Endothelial cell of umbilical vein (primary cell): ENCODE measurements around the gene RAB7A. TPM values are rescaled to one million over a fixed set of nuclear protein-coding genes. Genes with fewer than 3 reads are reported as not detected.

Experiments used
- BruUV-seq: library from RNA; stranded (reverse); fragments of 400-500 nt; replicated peaks from 2 replicates; lab custom pipeline; 2021; lab: Mats Ljungman, UMichigan
- CTCF ChIA-PET: fragments of 300-600, 350-600 bp; sonication (Branson Sonifier 250); formaldehyde crosslinking; loops from one replicate; lab custom pipeline; 2021; ENCODE audit warnings: antibody characterized with exemption, inconsistent platforms; lab: Charles Lee
- POLR2A ChIA-PET: fragments of 300-600, 350-600 bp; sonication (Branson Sonifier 250); formaldehyde crosslinking; loops from one replicate; lab custom pipeline; 2021; ENCODE audit warnings: antibody characterized with exemption, inconsistent platforms; lab: Charles Lee
- DNase-seq: peaks from one replicate; pipeline ENCODE4 v3.0.0-alpha.2; 2011; ENCODE audit warnings: low read depth, low spot score
- FAIRE-seq: peaks from 2 replicates; lab custom pipeline; 2011; peaks lifted over from hg19 to GRCh38; lab: Jason Lieb, UNC
- H2AFZ ChIP-seq: 2 replicates; pipeline ENCODE4 v1.6.0; 2012; ENCODE audit warnings: low read depth, low read length, control low read depth, inconsistent platforms
- H3K27ac ChIP-seq: 2 replicates; pipeline ENCODE4 v1.5.1; 2011; ENCODE audit warnings: low read depth, mild to moderate bottlenecking, control low read depth, low read length, moderate library complexity; ENCODE audit not compliant: insufficient read depth
- H3K27me3 ChIP-seq, 2 experiments: 2 replicates each; pipeline versions ENCODE4 v1.6.0 to v1.6.1; 2011; ENCODE audit warnings: low read length in 2 of 2, mixed read lengths in 1 of 2; ENCODE audit not compliant: control insufficient read depth in 2 of 2, insufficient read depth in 2 of 2
- H3K36me3 ChIP-seq, 2 experiments: 2 replicates in 1 of 2; 3 replicates in 1 of 2; pipeline ENCODE4 v1.5.1; 2011; ENCODE audit warnings: low read length in 2 of 2, mild to moderate bottlenecking in 1 of 2, moderate library complexity in 1 of 2; ENCODE audit not compliant: control insufficient read depth in 2 of 2, insufficient read depth in 2 of 2; ENCODE audit errors: extremely low read depth in 1 of 2
- H3K4me1 ChIP-seq: 3 replicates; pipeline ENCODE4 v1.5.1; 2011; ENCODE audit warnings: mild to moderate bottlenecking, low read length; ENCODE audit not compliant: control insufficient read depth, insufficient read depth; ENCODE audit errors: extremely low read depth
- H3K4me2 ChIP-seq: 2 replicates; pipeline ENCODE4 v1.6.1; 2011; ENCODE audit warnings: low read length, control low read depth, mixed read lengths; ENCODE audit not compliant: insufficient read depth
- H3K4me3 ChIP-seq, 3 experiments: fragments of 200-600 bp in 1 of 3; sonication (generic), shearing (Covaris generic) in 1 of 3; replicated peaks in 1 of 3; 2 replicates each; pipeline ENCODE4 v1.5.1; 2011 to 2016; ENCODE audit warnings: control low read depth in 3 of 3, low read length in 3 of 3, mild to moderate bottlenecking in 2 of 3, inconsistent platforms in 1 of 3, low read depth in 1 of 3, moderate library complexity in 1 of 3; ENCODE audit not compliant: insufficient read depth in 1 of 3
- H3K79me2 ChIP-seq: 2 replicates; pipeline ENCODE4 v1.6.0; 2012; ENCODE audit warnings: low read length, inconsistent platforms; ENCODE audit not compliant: control insufficient read depth, insufficient read depth
- H3K9ac ChIP-seq: replicated peaks from 2 replicates; pipeline ENCODE3; 2011; ENCODE audit warnings: low read length, control low read depth; ENCODE audit not compliant: insufficient read depth; ENCODE audit errors: extremely low read depth
- H3K9me1 ChIP-seq: replicated peaks from 3 replicates; pipeline ENCODE4 v1.6.0; 2011; ENCODE audit warnings: mild to moderate bottlenecking, low read length; ENCODE audit not compliant: control insufficient read depth, insufficient read depth; ENCODE audit errors: extremely low read depth
- H3K9me3 ChIP-seq: replicated peaks from 2 replicates; pipeline ENCODE4 v1.5.1; 2012; ENCODE audit warnings: low read length, inconsistent platforms; ENCODE audit not compliant: control insufficient read depth, insufficient read depth
- H4K20me1 ChIP-seq: replicated peaks from 2 replicates; pipeline ENCODE3; 2011; ENCODE audit warnings: mild to moderate bottlenecking, low read length; ENCODE audit not compliant: control insufficient read depth, insufficient read depth; ENCODE audit errors: extremely low read depth
- EZH2 ChIP-seq: IDR thresholded peaks from 2 replicates; pipeline ENCODE4 v1.6.1; 2012; ENCODE audit warnings: borderline replicate concordance, low read depth, mild to moderate bottlenecking, moderate library complexity, low read length, inconsistent platforms; ENCODE audit not compliant: severe bottlenecking
- FOS ChIP-seq: IDR thresholded peaks from 2 replicates; pipeline ENCODE4 v1.6.1; 2011; ENCODE audit warnings: mild to moderate bottlenecking, low read length, moderate library complexity, borderline replicate concordance; ENCODE audit not compliant: insufficient read depth
- GATA2 ChIP-seq: IDR thresholded peaks from 2 replicates; pipeline ENCODE4 v1.7.0; 2011; ENCODE audit warnings: low read depth, mild to moderate bottlenecking, moderate library complexity, mixed read lengths, low read length; ENCODE audit not compliant: insufficient read length, insufficient read depth
- JUN ChIP-seq: IDR thresholded peaks from 2 replicates; pipeline ENCODE4 v1.6.1; 2011; ENCODE audit warnings: borderline replicate concordance, low read depth; ENCODE audit not compliant: insufficient read length, insufficient read depth
- MYC ChIP-seq: IDR thresholded peaks from one replicate; pipeline ENCODE4 v1.6.1; 2011; ENCODE audit warnings: mild to moderate bottlenecking, low read depth, low read length
- POLR2A ChIP-seq: IDR thresholded peaks from 2 replicates; pipeline ENCODE4 v1.6.1; 2012; ENCODE audit warnings: low read depth, mild to moderate bottlenecking, control low read depth, low read length
- POLR2AphosphoS5 ChIP-seq: IDR thresholded peaks from 2 replicates; pipeline ENCODE4 v1.6.1; 2012; ENCODE audit warnings: low read depth, mild to moderate bottlenecking, control low read depth, low read length, moderate library complexity; ENCODE audit not compliant: insufficient read depth
- dilution Hi-C: fragments of 300-500 bp; cut with MboI; formaldehyde crosslinking; loops from one replicate; pipeline ENCODE4 v1.15.0; 2019; ENCODE audit warnings: low sequenced_read_pairs; ENCODE audit not compliant: extremely low pct_ligation_motif_present
- intact Hi-C: fragments of 100-400 bp; cut with micrococcal nuclease; formaldehyde crosslinking; loops from one replicate; pipeline ENCODE4 v1.10.0; 2022
- polyA plus RNA-seq, 4 experiments: library from polyadenylated mRNA; depleted of rRNA in 3 of 4; stranded (reverse) in 3 of 4; unstranded in 1 of 4; fragments of >200 nt; gene quantifications; 2 replicates each; pipeline versions ENCODE4 v1.2.1 to v1.2.3, GENCODE V29; 2011 to 2012; ENCODE audit warnings: missing spikeins in 1 of 4
- total RNA-seq: library from RNA; stranded (reverse); gene quantifications from 2 replicates; pipeline ENCODE4 v1.2.3, GENCODE V29; 2021
- TF ChIP-seq, protein P1 (sequence below): IDR thresholded peaks from 2 replicates; pipeline ENCODE4 v1.6.1; 2011; ENCODE audit not compliant: insufficient read depth, insufficient read length
- TF ChIP-seq, protein P2 (sequence below), 2 donors: IDR thresholded peaks; 1 replicate in 1 of 2; 2 replicates in 1 of 2; pipeline ENCODE4 v1.5.1; 2011; ENCODE audit warnings: low read length in 2 of 2, mild to moderate bottlenecking in 2 of 2, moderate library complexity in 2 of 2, control low read depth in 1 of 2, inconsistent platforms in 1 of 2, low read depth in 1 of 2; ENCODE audit not compliant: insufficient read depth in 1 of 2; ENCODE audit errors: extremely low read depth in 1 of 2

The RAB7A gene
- total and polyA plus RNA-seq, 2 donors (not counting 3 experiments of a cell fraction or from before 2014, with no cell fraction given): 243 to 262 TPM

DNA sequence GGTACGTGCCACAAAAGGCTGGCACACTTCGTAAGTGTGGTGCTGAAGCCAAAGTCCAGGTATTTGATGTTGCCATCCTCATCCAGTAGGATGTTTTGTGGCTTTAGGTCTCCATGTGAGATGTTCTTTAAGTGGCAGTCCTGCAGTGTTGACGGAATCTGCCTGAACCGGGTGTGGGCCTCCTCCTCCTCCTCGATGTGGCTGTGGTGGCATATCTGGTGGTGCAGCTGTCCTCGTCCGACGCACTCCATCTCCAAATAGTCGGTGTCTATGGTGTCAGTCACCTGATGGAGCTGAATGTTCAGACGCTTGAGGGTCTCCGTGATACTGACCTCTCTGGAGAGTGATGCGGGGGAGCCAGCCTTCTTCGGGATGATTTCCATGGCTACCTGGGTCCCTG is 123.0 kb downstream of the RAB7A start:
- Histone ChIP-seq H3K36me3 (no peaks in the 10 kb centered on the region), H3K27ac (no peak overlapping the region), H2AFZ (no peak overlapping the region), H3K79me2 (no peaks in the 10 kb centered on the region), H3K27me3 (no peaks in the 10 kb centered on the region), H3K4me2 (no peak overlapping the region), H3K4me3 (no peak overlapping the region), H3K4me1 (peaks cover 4% of the 10 kb centered on the region), H3K9me3 (no peaks in the 10 kb centered on the region), H3K9me1 (no peaks in the 10 kb centered on the region), H4K20me1 (no peaks in the 10 kb centered on the region), H3K9ac (no peak overlapping the region)
- ChIA-PET CTCF (interaction anchor here (0.8 kb wide), 1 partner anchor 168 kb away, joined by 3 read pairs; no protein-coding TSS in a partner anchor), POLR2A (no interaction called here)
- dilution Hi-C loops: no loop called here
- intact Hi-C loops: no loop called here
- TF ChIP-seq, protein P1, sequence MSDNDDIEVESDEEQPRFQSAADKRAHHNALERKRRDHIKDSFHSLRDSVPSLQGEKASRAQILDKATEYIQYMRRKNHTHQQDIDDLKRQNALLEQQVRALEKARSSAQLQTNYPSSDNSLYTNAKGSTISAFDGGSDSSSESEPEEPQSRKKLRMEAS: no peak
- TF ChIP-seq POLR2A (no peak), EZH2 (no peak), MYC (no peak), FOS (no peak), GATA2 (no peak), POLR2AphosphoS5 (no peak), JUN (no peak)
- TF ChIP-seq, protein P2, sequence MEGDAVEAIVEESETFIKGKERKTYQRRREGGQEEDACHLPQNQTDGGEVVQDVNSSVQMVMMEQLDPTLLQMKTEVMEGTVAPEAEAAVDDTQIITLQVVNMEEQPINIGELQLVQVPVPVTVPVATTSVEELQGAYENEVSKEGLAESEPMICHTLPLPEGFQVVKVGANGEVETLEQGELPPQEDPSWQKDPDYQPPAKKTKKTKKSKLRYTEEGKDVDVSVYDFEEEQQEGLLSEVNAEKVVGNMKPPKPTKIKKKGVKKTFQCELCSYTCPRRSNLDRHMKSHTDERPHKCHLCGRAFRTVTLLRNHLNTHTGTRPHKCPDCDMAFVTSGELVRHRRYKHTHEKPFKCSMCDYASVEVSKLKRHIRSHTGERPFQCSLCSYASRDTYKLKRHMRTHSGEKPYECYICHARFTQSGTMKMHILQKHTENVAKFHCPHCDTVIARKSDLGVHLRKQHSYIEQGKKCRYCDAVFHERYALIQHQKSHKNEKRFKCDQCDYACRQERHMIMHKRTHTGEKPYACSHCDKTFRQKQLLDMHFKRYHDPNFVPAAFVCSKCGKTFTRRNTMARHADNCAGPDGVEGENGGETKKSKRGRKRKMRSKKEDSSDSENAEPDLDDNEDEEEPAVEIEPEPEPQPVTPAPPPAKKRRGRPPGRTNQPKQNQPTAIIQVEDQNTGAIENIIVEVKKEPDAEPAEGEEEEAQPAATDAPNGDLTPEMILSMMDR (IDR thresholded peaks at IDR 0.05; ENCODE audit: extremely low read depth in 1 of 2, insufficient read depth in 1 of 2, low read depth in 1 of 2, low read length in 2 of 2): no peak
- no peak for DNase-seq
- no TSS peak for BruUV-seq
- no peak for FAIRE-seq
